ENCODE results near the gene NMNAT1. TPM values are rescaled to one million over a fixed set of nuclear protein-coding genes. Genes with fewer than 3 reads are reported as not detected.
"Not testable (repeated sequence)": the region's sequence is repeated elsewhere in the genome, so short reads cannot be mapped to it uniquely, and the experiment has no call there.

The NMNAT1 gene
- total RNA-seq, 1 experiment from 2014 or later: 19.0 TPM

- no peak for DNase-seq (ENCODE audit: low spot score)
- in situ Hi-C loops (cut with HindIII; ENCODE audit: low sequenced_read_pairs): no loop called here
These were observed 53.6 kb downstream of the NMNAT1 start, which contains the start of gene RBP7 for GRCh38 chr1:9996624-9997582. TSS of gene RBP7 (plus strand) at chr1:9997228. CDS start at chr1:9997259, 31 bp downstream.

- in situ Hi-C loops (cut with HindIII; ENCODE audit: low sequenced_read_pairs): no loop called here
- DNase-seq (ENCODE audit: low spot score): no peak
These were observed 57.9 kb downstream of the NMNAT1 start for GRCh38 chr1:10001016-10001665.

- DNase-seq (ENCODE audit: low spot score); in situ Hi-C loops (cut with HindIII; ENCODE audit: low sequenced_read_pairs): not testable (repeated sequence)
These were observed 62.0 kb downstream of the NMNAT1 start for GRCh38 chr1:10005248-10005647.

GRCh38 chr1:10007169-10007568 lies 63.9 kb downstream of the NMNAT1 start:
- DNase-seq (ENCODE audit: low spot score): no peak
- in situ Hi-C loops (cut with HindIII; ENCODE audit: low sequenced_read_pairs): no loop called here

- DNase-seq (ENCODE audit: low spot score): no peak
- in situ Hi-C loops (cut with HindIII; ENCODE audit: low sequenced_read_pairs): no loop called here
These were observed 70.7 kb downstream of the NMNAT1 start for GRCh38 chr1:10014016-10014415.

- in situ Hi-C loops (cut with HindIII; ENCODE audit: low sequenced_read_pairs): no loop called here
- no peak for DNase-seq (ENCODE audit: low spot score)
These were observed 76.3 kb downstream of the NMNAT1 start for GRCh38 chr1:10019561-10019960.

- in situ Hi-C loops (cut with HindIII; ENCODE audit: low sequenced_read_pairs): no loop called here
- DNase-seq (ENCODE audit: low spot score): no peak
These were observed 76.8 kb downstream of the NMNAT1 start for GRCh38 chr1:10020086-10020485.

GRCh38 chr1:10020678-10021077 lies 77.4 kb downstream of the NMNAT1 start:
- in situ Hi-C loops (cut with HindIII; ENCODE audit: low sequenced_read_pairs); DNase-seq (ENCODE audit: low spot score): not testable (repeated sequence)

GRCh38 chr1:10021992-10022391 lies 78.7 kb downstream of the NMNAT1 start:
- DNase-seq (ENCODE audit: low spot score); in situ Hi-C loops (cut with HindIII; ENCODE audit: low sequenced_read_pairs): not testable (repeated sequence)

GRCh38 chr1:10022656-10023055 lies 79.4 kb downstream of the NMNAT1 start:
- DNase-seq (ENCODE audit: low spot score): no peak
- in situ Hi-C loops (cut with HindIII; ENCODE audit: low sequenced_read_pairs): no loop called here

- no peak for DNase-seq (ENCODE audit: low spot score)
- in situ Hi-C loops (cut with HindIII; ENCODE audit: low sequenced_read_pairs): no loop called here
These were observed 82.1 kb downstream of the NMNAT1 start for GRCh38 chr1:10025354-10025753.

- DNase-seq (ENCODE audit: low spot score): no peak
- in situ Hi-C loops (cut with HindIII; ENCODE audit: low sequenced_read_pairs): no loop called here
These were observed 83.8 kb downstream of the NMNAT1 start for GRCh38 chr1:10027027-10027426.

- DNase-seq (ENCODE audit: low spot score); in situ Hi-C loops (cut with HindIII; ENCODE audit: low sequenced_read_pairs): not testable (repeated sequence)
These were observed 85.8 kb downstream of the NMNAT1 start for GRCh38 chr1:10028956-10029500.

GRCh38 chr1:10031461-10031860 lies 88.2 kb downstream of the NMNAT1 start:
- in situ Hi-C loops (cut with HindIII; ENCODE audit: low sequenced_read_pairs): no loop called here
- no peak for DNase-seq (ENCODE audit: low spot score)

GRCh38 chr1:10032590-10033358 lies 89.5 kb downstream of the NMNAT1 start, which contains the start of gene UBE4B:
TSS of gene UBE4B (plus strand) at chr1:10032958. CDS start at chr1:10033671, 713 bp downstream.
- peak; percentile 98 for DNase-seq (ENCODE audit: low spot score)
- in situ Hi-C loops (cut with HindIII; ENCODE audit: low sequenced_read_pairs): no loop called here

GRCh38 chr1:10033359-10033845 lies 90.1 kb downstream of the NMNAT1 start:
- DNase-seq (ENCODE audit: low spot score): peak; percentile 59
- in situ Hi-C loops (cut with HindIII; ENCODE audit: low sequenced_read_pairs): no loop called here
